HG02852 (cell line): ENCODE results near the gene PLSCR5.

Source experiments
- ATAC-seq: cut with Tn5 transposase; IDR thresholded peaks from one replicate; pipeline ENCODE4 v1.9.1; 2021; ENCODE audit warnings: mild to moderate bottlenecking, moderate library complexity; ENCODE audit not compliant: unreplicated experiment

The PLSCR5 gene

DNA sequence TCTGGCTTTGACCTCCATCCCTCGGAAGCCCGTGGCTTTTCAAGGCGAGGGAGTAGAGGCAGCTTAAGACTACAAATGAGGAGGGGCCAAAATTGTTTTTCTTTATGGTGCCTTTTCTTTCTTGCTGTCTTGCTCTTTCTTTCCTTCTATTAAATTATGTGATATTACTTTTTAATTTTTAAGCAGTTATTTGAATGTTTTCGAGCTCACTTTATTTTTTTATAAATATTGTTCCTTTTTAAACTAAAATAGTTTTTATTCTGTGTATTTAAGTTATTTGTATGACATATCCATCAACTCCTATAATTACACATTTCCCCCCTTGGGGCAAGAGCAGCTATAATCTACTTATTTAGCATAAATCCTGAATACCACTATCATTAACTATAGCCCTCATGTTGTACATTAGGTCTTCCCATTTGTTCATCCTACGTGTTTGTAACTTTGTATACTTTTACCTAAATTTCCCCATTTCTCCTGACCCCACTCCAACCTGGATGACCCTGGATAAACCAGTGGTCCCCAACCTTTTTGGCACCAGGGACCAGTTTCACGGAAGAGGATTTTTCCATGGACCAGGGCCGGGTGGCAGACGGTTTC lies 60.1 kb downstream of the PLSCR5 start:
- no peak for ATAC-seq

DNA sequence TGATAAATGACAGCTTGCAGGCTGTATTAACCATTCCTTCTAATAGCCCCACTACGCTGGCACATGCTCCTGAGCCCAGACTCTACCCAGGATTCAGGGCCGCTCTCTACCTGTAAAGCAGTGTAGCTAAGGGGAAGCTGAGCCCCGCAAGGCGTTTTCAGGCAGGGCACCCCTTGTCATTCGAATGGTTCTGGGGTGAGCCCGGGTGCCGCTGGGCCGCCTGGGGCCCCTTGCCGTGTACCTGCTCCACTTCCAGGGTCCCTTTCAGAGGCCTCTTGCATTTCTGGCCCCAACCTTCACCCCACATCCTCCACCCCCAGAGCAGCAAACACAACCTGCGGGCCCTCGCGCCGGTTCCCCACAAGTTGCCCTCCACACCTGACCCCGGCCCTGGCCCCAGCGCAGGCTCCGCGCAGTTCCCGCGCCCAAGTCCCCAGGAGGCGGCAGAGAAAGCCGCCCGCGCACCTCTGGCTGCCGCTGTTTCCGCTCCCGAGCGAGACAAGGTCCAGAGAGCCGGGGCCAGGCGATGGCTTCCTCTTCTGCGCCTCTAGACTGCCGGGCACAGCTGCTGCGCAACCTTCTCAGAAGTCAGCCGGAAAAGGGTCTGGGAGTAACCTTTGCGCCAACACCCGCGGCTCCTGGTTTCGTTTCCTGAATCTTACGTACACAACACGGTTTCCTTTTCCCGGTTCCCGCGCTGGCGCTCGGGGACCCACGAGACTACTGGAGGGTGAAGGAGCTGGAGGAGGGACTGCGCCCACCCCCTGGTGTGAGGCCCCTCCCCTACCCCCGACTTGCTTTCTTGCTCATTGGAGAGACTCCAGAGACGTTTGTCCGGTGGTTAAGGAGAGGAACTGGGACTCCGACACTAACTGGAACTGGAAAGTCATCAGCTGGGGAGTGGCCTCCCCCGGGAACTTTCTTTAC lies 60.9 kb downstream of the PLSCR5 start, which contains the start of gene PLSCR1:
Gene PLSCR1 (minus strand): TSS at position 606 of the 927 bp plus-strand sequence. CDS start 8,055 bp downstream, outside the sequence.
- peak; percentile 81 for ATAC-seq

DNA sequence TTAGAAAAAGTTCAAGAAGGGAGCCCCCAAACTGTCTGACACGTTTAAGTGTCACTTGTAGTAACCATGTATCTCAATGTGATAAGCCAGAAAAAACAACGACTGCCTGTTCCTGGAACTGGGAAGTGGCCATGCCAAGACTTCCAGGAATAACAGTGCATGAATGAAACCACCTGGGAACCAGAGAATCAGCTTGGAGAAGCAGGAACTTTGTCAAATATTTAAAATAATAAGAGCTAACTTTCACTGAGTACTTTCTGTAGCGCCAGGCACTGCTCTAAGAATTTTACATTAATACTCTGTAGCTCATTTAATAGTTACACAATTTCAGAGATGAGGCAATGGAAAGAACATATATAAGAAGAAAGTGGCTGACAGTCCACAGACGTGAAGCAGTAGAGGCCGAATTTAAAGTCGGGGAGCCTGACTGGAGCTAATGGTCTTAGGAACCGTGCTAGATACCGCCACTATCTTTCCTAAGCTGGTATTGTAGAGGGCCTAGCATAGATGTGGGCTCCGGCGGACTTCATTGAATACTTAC lies 61.6 kb downstream of the PLSCR5 start:
- peak; percentile 11 for ATAC-seq

- no peak for ATAC-seq
Observed at GRCh38 chr3:146542978-146543377, 62.2 kb downstream of the PLSCR5 start.

DNA sequence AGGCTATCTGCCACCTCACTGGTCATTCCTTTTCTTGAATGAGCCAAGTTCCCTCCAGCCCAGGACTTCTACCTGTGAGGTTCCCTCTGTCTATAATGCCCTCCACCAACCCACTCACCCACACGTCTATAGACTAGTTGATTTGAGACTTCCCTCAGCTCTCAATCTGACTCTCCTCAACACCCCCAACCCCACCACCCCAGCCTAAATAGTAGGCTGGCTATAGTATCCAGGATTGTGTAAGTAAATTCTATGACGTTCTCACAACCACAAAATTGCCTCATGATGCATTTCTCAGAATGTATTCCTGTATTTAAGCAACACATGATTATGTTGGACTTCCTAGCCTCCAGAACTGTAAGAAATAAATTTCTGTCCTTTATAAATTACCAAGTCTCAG lies 63.0 kb downstream of the PLSCR5 start:
- no peak for ATAC-seq

- no peak for ATAC-seq
Observed at GRCh38 chr3:146540978-146541377, 64.2 kb downstream of the PLSCR5 start.

GRCh38 chr3:146540236-146540635 lies 64.9 kb downstream of the PLSCR5 start:
- peak; percentile 28 for ATAC-seq

GRCh38 chr3:146539315-146539714 lies 65.8 kb downstream of the PLSCR5 start:
- no peak for ATAC-seq

- no peak for ATAC-seq
Observed at GRCh38 chr3:146537603-146538002, 67.5 kb downstream of the PLSCR5 start.

DNA sequence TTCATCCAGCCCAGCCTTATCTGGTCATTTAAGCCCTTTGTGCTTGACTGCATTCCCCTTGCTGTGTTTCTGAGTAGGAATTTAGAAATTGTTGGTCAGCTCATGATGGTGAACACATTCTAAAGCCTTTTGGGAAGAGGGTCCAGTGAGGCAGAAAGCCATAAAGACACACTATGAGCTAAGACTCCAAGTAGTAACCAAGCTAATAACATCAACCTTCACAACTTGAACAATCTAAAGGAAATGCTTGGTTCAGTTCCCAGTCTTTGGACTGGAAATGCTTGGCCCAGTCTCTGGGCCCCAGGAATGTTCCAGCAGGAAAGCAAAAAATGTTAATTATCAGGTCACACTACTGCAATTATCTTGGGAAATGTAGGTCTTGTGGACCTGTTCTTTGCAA lies 68.5 kb downstream of the PLSCR5 start:
- ATAC-seq: no peak
